ENCODE data around the gene TGIF1.
A peak's percentile ranks its signal among the peaks of the same experiment; 100 is the strongest.

The TGIF1 gene

DNA sequence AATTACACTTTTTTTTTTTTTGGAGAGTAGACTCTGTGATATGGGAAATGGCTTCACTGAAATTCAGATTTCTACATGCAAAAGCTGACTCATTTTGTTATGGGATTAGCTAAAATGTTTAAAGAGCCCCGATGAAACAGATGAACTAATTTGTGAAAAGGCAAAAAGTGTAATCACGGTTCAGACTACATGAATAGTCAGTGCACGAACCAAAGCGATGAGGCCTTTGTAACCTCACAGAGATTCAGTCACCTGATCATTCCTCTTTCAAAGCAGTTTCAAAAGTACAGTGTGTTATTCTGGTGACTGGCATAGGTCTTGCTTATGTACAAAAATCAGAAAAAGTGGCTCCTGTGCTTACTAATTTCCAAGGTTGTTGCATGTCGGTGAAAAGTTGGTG, 44.6 kb downstream of the TGIF1 start:
- Histone ChIP-seq H3K4me1 (ENCODE audit: control insufficient read depth, insufficient read depth, low read length) (peaks cover 4% of the 10 kb centered on the region), H3K36me3 (ENCODE audit: control insufficient read depth, insufficient read depth, low read length) (no peaks in the 10 kb centered on the region), H3K4me3 (ENCODE audit: low read length) (no peak overlapping the region), H3K9me3 (ENCODE audit: control insufficient read depth, low read length) (no peaks in the 10 kb centered on the region), H3K27me3 (ENCODE audit: control insufficient read depth, insufficient read depth, low read length) (peaks cover 8% of the 10 kb centered on the region), H3K9ac (ENCODE audit: low read length) (no peak overlapping the region)

DNA sequence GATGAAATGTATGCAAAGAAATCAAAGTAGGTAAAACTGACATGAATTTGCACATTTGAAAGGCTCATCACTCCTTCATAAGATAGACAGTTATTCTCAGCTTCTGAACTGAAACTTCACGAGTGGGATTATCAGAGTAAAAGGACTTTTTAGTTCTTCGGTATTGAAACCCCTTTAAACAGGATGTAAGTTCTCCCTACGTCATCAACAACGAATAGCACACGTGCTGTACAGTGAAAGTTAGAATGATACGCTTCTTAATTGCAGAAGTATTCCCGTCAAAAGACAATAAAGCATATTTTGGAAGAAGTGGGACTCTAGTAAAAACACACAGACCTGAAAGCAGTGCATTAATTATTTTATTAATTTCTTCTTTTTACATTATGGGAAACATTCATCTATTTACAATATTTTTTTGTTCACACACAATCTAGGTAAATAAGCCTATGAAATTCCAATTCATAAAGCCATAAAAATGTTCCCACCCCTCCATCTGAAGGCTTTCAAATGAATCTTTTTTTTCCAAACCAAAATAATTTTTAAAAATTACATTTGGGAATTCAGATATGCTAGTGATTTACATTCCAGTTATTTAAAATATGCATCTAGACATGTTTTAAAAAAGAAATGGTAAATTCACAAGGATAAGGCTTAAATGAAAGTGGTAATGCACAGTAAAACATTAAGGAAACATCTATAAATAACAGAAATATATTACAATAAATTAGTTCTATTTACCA, 45.9 kb downstream of the TGIF1 start:
- peaks cover 13% of the 10 kb centered on the region for H3K27me3 ChIP-seq (ENCODE audit: control insufficient read depth, insufficient read depth, low read length)
- H3K36me3 ChIP-seq (ENCODE audit: control insufficient read depth, insufficient read depth, low read length) = no peaks in the 10 kb centered on the region
- peaks cover 9% of the 10 kb centered on the region for H3K4me1 ChIP-seq (ENCODE audit: control insufficient read depth, insufficient read depth, low read length)
- no peak overlapping the region for H3K9ac ChIP-seq (ENCODE audit: low read length)
- H3K4me3 ChIP-seq (ENCODE audit: low read length) = no peak overlapping the region
- no peaks in the 10 kb centered on the region for H3K9me3 ChIP-seq (ENCODE audit: control insufficient read depth, low read length)

DNA sequence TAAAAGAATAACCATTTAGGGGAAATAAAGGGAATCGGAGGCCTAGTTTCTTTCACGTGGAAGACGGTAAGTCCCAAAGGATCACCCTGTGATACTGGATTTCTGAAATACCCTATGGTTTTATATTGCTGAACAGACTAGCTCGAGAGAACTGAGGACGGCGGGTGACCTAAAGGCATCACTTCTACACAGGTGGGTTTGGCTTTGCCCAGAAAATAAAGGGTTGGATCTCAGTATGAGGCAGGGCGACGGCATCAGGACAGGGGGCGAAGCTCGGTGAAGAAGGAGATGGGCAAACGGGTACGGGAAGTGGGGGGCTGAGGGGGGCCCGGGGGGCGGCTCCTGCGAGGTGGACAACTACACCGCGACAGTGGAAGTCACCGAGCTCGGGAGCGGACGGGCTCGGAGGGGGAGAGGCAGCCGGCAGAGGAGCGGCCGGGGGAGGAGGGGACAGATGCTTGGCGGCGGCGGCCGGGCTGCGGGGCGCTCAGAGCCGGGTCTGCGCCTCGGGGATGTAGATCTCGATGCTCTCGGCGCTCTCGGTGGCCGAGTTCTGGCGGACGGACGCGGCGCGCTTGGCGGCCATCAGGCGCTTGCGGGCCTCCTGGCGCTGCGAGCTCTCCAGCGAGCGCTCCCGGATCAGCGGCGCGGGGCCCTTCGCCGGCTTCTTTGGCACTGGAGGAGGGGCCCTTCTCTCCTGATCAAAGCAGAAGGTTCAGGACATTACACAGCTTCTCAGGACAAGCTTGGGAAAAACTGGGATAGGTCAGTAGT, 48.9 kb downstream of the TGIF1 start:
- H3K27me3 ChIP-seq (ENCODE audit: control insufficient read depth, insufficient read depth, low read length) = peaks cover 13% of the 10 kb centered on the region
- peak overlapping the region; percentile 49 for H3K9ac ChIP-seq (ENCODE audit: low read length)
- H3K4me3 ChIP-seq (ENCODE audit: low read length) = no peak overlapping the region
- peaks cover 9% of the 10 kb centered on the region for H3K4me1 ChIP-seq (ENCODE audit: control insufficient read depth, insufficient read depth, low read length)
- H3K9me3 ChIP-seq (ENCODE audit: control insufficient read depth, low read length) = no peaks in the 10 kb centered on the region
- no peaks in the 10 kb centered on the region for H3K36me3 ChIP-seq (ENCODE audit: control insufficient read depth, insufficient read depth, low read length)

DNA sequence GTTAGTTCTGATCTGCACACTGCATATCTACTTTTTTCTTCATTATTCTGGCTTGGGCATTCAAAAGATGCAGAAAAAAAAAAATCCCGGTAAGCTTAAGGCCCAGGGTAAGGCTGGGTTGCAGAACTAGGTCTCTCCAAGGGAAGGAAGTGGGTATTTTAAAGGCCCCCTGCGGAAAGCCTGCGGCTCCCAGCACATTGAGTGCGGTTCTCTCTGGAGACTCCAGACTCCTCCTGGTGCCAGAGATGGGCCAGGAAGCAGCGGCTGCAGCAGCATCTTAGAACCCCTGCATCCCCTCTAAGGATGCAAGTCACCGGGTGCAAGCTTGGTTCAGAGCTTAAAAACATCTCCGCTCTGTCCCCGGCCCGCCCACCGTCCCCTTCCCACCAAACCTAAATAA, 49.5 kb downstream of the TGIF1 start:
- no peaks in the 10 kb centered on the region for H3K9me3 ChIP-seq (ENCODE audit: control insufficient read depth, low read length)
- H3K4me3 ChIP-seq (ENCODE audit: low read length) = no peak overlapping the region
- H3K4me1 ChIP-seq (ENCODE audit: control insufficient read depth, insufficient read depth, low read length) = peaks cover 9% of the 10 kb centered on the region
- peaks cover 13% of the 10 kb centered on the region for H3K27me3 ChIP-seq (ENCODE audit: control insufficient read depth, insufficient read depth, low read length)
- H3K36me3 ChIP-seq (ENCODE audit: control insufficient read depth, insufficient read depth, low read length) = no peaks in the 10 kb centered on the region
- peak overlapping the region; percentile 49 for H3K9ac ChIP-seq (ENCODE audit: low read length)

DNA sequence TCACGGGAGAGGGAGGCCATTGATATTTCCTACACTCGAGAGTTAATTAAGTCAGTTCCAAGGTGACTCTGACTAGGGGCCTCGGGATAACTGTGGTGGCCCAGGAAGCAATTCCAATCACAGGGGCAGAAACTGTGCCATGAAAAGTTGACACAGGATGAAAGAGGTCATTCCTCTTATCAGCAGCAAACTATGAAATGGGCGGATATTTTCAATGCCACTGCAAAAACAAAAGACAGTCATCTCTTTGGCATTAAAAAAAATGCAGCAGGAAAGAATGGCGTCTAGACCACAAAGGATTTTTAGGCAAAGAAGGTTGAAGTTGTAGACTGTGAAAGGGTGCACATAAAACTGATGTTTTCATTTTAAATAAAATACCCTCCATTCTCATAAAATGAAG, 50.0 kb downstream of the TGIF1 start:
- peaks cover 13% of the 10 kb centered on the region for H3K27me3 ChIP-seq (ENCODE audit: control insufficient read depth, insufficient read depth, low read length)
- no peak overlapping the region for H3K9ac ChIP-seq (ENCODE audit: low read length)
- no peaks in the 10 kb centered on the region for H3K36me3 ChIP-seq (ENCODE audit: control insufficient read depth, insufficient read depth, low read length)
- H3K4me3 ChIP-seq (ENCODE audit: low read length) = no peak overlapping the region
- peaks cover 9% of the 10 kb centered on the region for H3K4me1 ChIP-seq (ENCODE audit: control insufficient read depth, insufficient read depth, low read length)
- H3K9me3 ChIP-seq (ENCODE audit: control insufficient read depth, low read length) = no peaks in the 10 kb centered on the region

DNA sequence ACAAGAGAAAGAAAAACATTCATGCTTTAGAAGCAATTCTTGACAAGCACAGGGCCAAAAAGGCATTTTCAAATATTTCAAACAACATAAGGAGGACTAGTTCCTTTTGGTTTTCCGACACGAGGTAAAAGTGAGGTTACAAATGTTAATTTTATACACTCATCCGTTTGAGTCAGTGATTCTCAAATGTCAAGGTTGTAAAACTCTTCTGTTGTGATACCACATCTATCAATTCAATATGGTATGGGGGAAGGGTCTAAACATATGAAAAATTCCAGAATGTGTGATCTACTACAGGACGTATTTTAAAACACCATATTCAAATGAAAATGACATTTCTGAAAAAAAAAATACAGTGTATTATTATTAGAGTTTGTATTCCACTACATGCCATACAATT, 52.7 kb downstream of the TGIF1 start:
- H3K9me3 ChIP-seq (ENCODE audit: control insufficient read depth, low read length) = no peaks in the 10 kb centered on the region
- H3K27me3 ChIP-seq (ENCODE audit: control insufficient read depth, insufficient read depth, low read length) = peaks cover 13% of the 10 kb centered on the region
- peaks cover 9% of the 10 kb centered on the region for H3K4me1 ChIP-seq (ENCODE audit: control insufficient read depth, insufficient read depth, low read length)
- H3K4me3 ChIP-seq (ENCODE audit: low read length) = no peak overlapping the region
- H3K9ac ChIP-seq (ENCODE audit: low read length) = no peak overlapping the region
- no peaks in the 10 kb centered on the region for H3K36me3 ChIP-seq (ENCODE audit: control insufficient read depth, insufficient read depth, low read length)

DNA sequence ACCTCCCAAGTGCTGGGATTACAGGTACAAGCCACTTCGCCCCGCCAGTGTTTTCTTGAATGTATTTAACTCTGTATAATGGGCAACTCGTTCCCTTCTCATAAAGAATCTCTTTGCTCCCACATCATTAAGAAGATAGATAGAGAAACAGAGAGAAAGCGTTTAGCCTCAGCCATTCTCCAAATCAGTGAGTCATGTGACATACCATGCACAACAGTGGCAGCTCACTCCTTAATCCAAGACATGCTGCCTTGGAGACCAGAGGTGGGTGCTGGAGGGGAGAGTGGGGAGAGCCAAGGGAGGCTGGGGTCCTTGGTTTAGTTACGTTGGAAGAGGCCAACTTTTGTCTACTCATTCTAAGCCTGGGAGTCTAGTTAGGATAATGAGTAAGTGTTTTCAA, 54.7 kb downstream of the TGIF1 start:
- no peak overlapping the region for H3K9ac ChIP-seq (ENCODE audit: low read length)
- peaks cover 4% of the 10 kb centered on the region for H3K27me3 ChIP-seq (ENCODE audit: control insufficient read depth, insufficient read depth, low read length)
- no peaks in the 10 kb centered on the region for H3K36me3 ChIP-seq (ENCODE audit: control insufficient read depth, insufficient read depth, low read length)
- no peak overlapping the region for H3K4me3 ChIP-seq (ENCODE audit: low read length)
- no peaks in the 10 kb centered on the region for H3K9me3 ChIP-seq (ENCODE audit: control insufficient read depth, low read length)
- peaks cover 6% of the 10 kb centered on the region for H3K4me1 ChIP-seq (ENCODE audit: control insufficient read depth, insufficient read depth, low read length)

DNA sequence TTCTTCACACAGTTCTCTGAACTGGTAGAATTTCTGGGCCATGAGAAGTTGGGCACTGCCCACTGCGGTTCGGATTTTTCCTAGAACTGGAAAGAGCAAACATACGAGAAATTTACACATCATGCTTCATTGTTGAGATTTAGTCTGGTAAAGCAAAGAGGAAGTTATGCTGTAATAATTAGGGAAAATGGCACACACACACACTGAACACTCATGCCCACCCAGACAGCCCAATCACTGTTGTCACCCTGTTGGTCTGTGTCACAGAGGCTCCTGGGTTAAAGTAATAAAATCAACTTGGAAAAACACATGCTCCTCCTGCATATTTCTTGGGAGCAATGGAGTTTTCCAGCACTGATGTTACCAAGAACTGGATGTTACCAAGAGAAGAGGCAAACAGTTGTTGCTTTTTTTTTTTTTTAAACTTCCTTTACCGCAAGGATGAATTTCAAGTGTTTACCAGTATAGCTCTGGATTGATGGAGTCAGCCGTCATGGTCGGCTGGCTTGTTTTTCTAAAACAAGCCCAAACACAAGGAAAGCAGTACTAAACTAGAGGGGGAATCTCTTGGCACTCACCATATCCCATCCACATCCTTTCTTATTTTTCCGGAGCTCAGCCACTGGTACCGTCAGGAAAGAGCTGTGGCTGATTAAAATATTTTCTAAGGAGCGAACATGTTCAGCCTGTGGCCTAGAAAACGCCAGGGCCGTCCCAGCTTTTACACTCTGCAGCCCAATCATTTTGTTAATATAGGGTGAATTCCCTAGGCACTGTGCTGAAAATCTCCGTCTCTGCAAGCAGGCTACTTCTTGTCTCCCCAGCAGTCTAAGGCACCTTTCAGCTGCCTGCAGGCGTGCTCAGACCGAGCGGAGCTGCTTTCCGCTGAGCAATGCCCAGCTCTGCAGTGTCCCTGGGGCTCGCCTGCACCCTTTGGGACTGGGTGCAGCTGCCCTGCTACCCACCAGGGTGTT, 58.9 kb downstream of the TGIF1 start:
- H3K27me3 ChIP-seq (ENCODE audit: control insufficient read depth, insufficient read depth, low read length) = no peaks in the 10 kb centered on the region
- peaks cover 13% of the 10 kb centered on the region for H3K4me1 ChIP-seq (ENCODE audit: control insufficient read depth, insufficient read depth, low read length)
- no peak overlapping the region for H3K9ac ChIP-seq (ENCODE audit: low read length)
- H3K9me3 ChIP-seq (ENCODE audit: control insufficient read depth, low read length) = no peaks in the 10 kb centered on the region
- no peak overlapping the region for H3K4me3 ChIP-seq (ENCODE audit: low read length)
- H3K36me3 ChIP-seq (ENCODE audit: control insufficient read depth, insufficient read depth, low read length) = no peaks in the 10 kb centered on the region
